BE2C (cell line): ENCODE measurements around the gene PNMA5. TPM values are rescaled to one million over a fixed set of nuclear protein-coding genes. Genes with fewer than 3 reads are reported as not detected.
"Not testable (repeated sequence)": the region's sequence is repeated elsewhere in the genome, so short reads cannot be mapped to it uniquely, and the experiment has no call there.

Source experiments
- DNase-seq: peaks from one replicate; pipeline ENCODE4 v3.0.0-alpha.2; 2020
- H3K27me3 ChIP-seq: fragments of 250-450 bp; sonication (Bioruptor Pico); 2 replicates; pipeline ENCODE4 v1.5.1; 2020; ENCODE audit warnings: mild to moderate bottlenecking
- H3K36me3 ChIP-seq: fragments of 250-450 bp; sonication (Bioruptor Pico); 2 replicates; pipeline ENCODE4 v1.5.1; 2020; ENCODE audit warnings: mild to moderate bottlenecking
- H3K4me1 ChIP-seq: fragments of 250-450 bp; sonication (Bioruptor Pico); 2 replicates; pipeline ENCODE4 v1.5.1; 2020
- H3K4me3 ChIP-seq: 2 replicates; pipeline ENCODE4 v1.5.1; 2011; ENCODE audit warnings: low read depth, low read length
- H3K9me3 ChIP-seq: fragments of 250-450 bp; sonication (Bioruptor Pico); 2 replicates; pipeline ENCODE4 v1.5.1; 2020
- CTCF ChIP-seq: IDR thresholded peaks from 2 replicates; pipeline ENCODE4 v1.5.1; 2012; ENCODE audit warnings: mild to moderate bottlenecking, low read depth, low read length
- polyA plus RNA-seq: library from polyadenylated mRNA; unstranded; fragments of >200 nt; gene quantifications from one replicate; pipeline ENCODE4 v1.2.1, GENCODE V29; 2012; ENCODE audit warnings: low read depth, missing spikeins; ENCODE audit not compliant: insufficient read length, insufficient read depth

PNMA5 gene
- polyA plus RNA-seq: not detected

GRCh38 chrX:152993933-152994332 is at the start of gene PNMA5:
PNMA5 (minus strand) TSS chrX:152994116; CDS start chrX:152991598, 2,518 bp downstream.
- no peak for DNase-seq

GRCh38 chrX:153032397-153033118 is 38.6 kb upstream of the PNMA5 start:
- Histone ChIP-seq H3K4me3 (peak overlapping the region; percentile 26), H3K27me3 (no peaks in the 10 kb centered on the region), H3K9me3 (no peaks in the 10 kb centered on the region), H3K36me3 (no peaks in the 10 kb centered on the region), H3K4me1 (no peaks in the 10 kb centered on the region)
- TF ChIP-seq CTCF: peak; percentile 64
- DNase-seq: peak; percentile 67

More at GRCh38 chrX:152993933-152994332, at the start of gene PNMA5:
- no peak for TF ChIP-seq CTCF
- Histone ChIP-seq H3K4me3 (no peak within 1 kb of the TSS), H3K4me1 (no peaks in the 10 kb centered on the region), H3K9me3 (no peaks in the 10 kb centered on the region), H3K27me3 (no peaks in the 10 kb centered on the region), H3K36me3 (no peaks in the 10 kb centered on the region)

GRCh38 chrX:153030801-153031200 is 36.9 kb upstream of the PNMA5 start:
- Histone ChIP-seq H3K4me1 (no peaks in the 10 kb centered on the region), H3K9me3 (no peaks in the 10 kb centered on the region), H3K4me3 (no peak overlapping the region), H3K27me3 (no peaks in the 10 kb centered on the region), H3K36me3 (no peaks in the 10 kb centered on the region)
- no peak for DNase-seq
- TF ChIP-seq CTCF: no peak

GRCh38 chrX:153029875-153030274 is 36.0 kb upstream of the PNMA5 start:
- H3K4me1 ChIP-seq: no peaks in the 10 kb centered on the region
- H3K9me3 ChIP-seq: no peaks in the 10 kb centered on the region
- no peak overlapping the region for H3K4me3 ChIP-seq
- no peak for TF ChIP-seq CTCF
- no peaks in the 10 kb centered on the region for H3K36me3 ChIP-seq
- H3K27me3 ChIP-seq: no peaks in the 10 kb centered on the region
- no peak for DNase-seq

- TF ChIP-seq CTCF: no peak
- Histone ChIP-seq H3K36me3 (no peaks in the 10 kb centered on the region), H3K9me3 (no peaks in the 10 kb centered on the region), H3K4me3 (no peak overlapping the region), H3K27me3 (no peaks in the 10 kb centered on the region), H3K4me1 (no peaks in the 10 kb centered on the region)
- no peak for DNase-seq
Measured at GRCh38 chrX:153029162-153029561, 35.2 kb upstream of the PNMA5 start.

- not testable (repeated sequence) for H3K27me3 ChIP-seq, H3K4me3 ChIP-seq, DNase-seq, H3K36me3 ChIP-seq, H3K9me3 ChIP-seq, H3K4me1 ChIP-seq
Measured at GRCh38 chrX:153028487-153028886, 34.6 kb upstream of the PNMA5 start.

GRCh38 chrX:153026501-153026900 is 32.6 kb upstream of the PNMA5 start:
- not testable (repeated sequence) for H3K4me1 ChIP-seq, H3K9me3 ChIP-seq, H3K27me3 ChIP-seq, DNase-seq, H3K4me3 ChIP-seq, H3K36me3 ChIP-seq
